NT2/D1 (cell line): ENCODE measurements around the gene ARMC9.

Experiments used
- SUZ12 ChIP-seq: IDR thresholded peaks from 2 replicates; pipeline ENCODE4 v1.6.1; 2011; ENCODE audit not compliant: insufficient read length, insufficient read depth; ENCODE audit errors: extremely low read depth
- YY1 ChIP-seq: IDR thresholded peaks from 2 replicates; pipeline ENCODE4 v1.6.1; 2011; ENCODE audit not compliant: insufficient read length, insufficient read depth
- ZNF274 ChIP-seq: IDR thresholded peaks from 2 replicates; pipeline ENCODE4 v1.6.1; 2011; ENCODE audit warnings: mild to moderate bottlenecking, low read depth, low read length

GRCh38 chr2:231335591-231335990 is 137.2 kb downstream of the ARMC9 start:
- TF ChIP-seq SUZ12 (no peak), ZNF274 (no peak), YY1 (no peak)
